IMR-90 (cell line): ENCODE results near the gene PCCA. TPM values are rescaled to one million over a fixed set of nuclear protein-coding genes. Genes with fewer than 3 reads are reported as not detected.

Experiments used
- ATAC-seq: fragments of 200-7000 bp; cut with Tn5 transposase; 2 replicates; pipeline ENCODE4 v1.9.1; 2020; ENCODE audit warnings: low read depth, mild to moderate bottlenecking, moderate library complexity
- BruUV-seq: library from RNA; stranded (reverse); fragments of 400-500 nt; replicated peaks from 2 replicates; lab custom pipeline; 2021; lab: Mats Ljungman, UMichigan
- CTCF ChIA-PET: fragments of 300-600 bp; formaldehyde crosslinking; extraction: SDS; loops from one replicate; lab custom pipeline; 2021; ENCODE audit warnings: antibody characterized with exemption; lab: Yijun Ruan, JAX
- POLR2A ChIA-PET: fragments of 300-600 bp; sonication (Branson Sonifier 250); formaldehyde crosslinking; loops from one replicate; lab custom pipeline; 2022; ENCODE audit warnings: antibody characterized with exemption; ENCODE audit not compliant: unreplicated experiment; lab: Charles Lee
- DNase-seq: peaks from one replicate; pipeline ENCODE4 v3.0.0; 2013
- H2AFZ ChIP-seq: replicated peaks from 2 replicates; pipeline ENCODE3; 2013; ENCODE audit warnings: low read length, mild to moderate bottlenecking; ENCODE audit not compliant: poor library complexity
- H2AK5ac ChIP-seq: 2 replicates; pipeline ENCODE4 v1.6.1; 2013; ENCODE audit warnings: low read depth, low read length, inconsistent platforms
- H2AK9ac ChIP-seq: replicated peaks from 2 replicates; pipeline ENCODE3; 2013; ENCODE audit warnings: mild to moderate bottlenecking, low read depth, low read length, moderate library complexity; ENCODE audit not compliant: poor library complexity
- H2BK120ac ChIP-seq: 2 replicates; pipeline ENCODE4 v1.6.1; 2013; ENCODE audit warnings: low read depth, low read length, inconsistent platforms
- H2BK15ac ChIP-seq: 3 replicates; pipeline ENCODE4 v1.6.1; 2013; ENCODE audit warnings: low read depth, low read length, inconsistent platforms
- H2BK20ac ChIP-seq: 2 replicates; pipeline ENCODE4 v1.6.1; 2013; ENCODE audit warnings: low read depth, mild to moderate bottlenecking, inconsistent platforms, low read length, moderate library complexity
- H2BK5ac ChIP-seq: 2 replicates; pipeline ENCODE4 v1.6.1; 2013; ENCODE audit warnings: mild to moderate bottlenecking, low read depth, low read length, inconsistent platforms; ENCODE audit not compliant: poor library complexity, severe bottlenecking
- H3K14ac ChIP-seq: replicated peaks from 2 replicates; pipeline ENCODE4 v1.6.1; 2013; ENCODE audit warnings: low read depth, low read length, inconsistent platforms
- H3K18ac ChIP-seq: 2 replicates; pipeline ENCODE4 v1.6.1; 2013; ENCODE audit warnings: low read depth, low read length, control low read depth
- H3K23ac ChIP-seq: 2 replicates; pipeline ENCODE4 v1.6.1; 2013; ENCODE audit warnings: low read depth, low read length, inconsistent platforms
- H3K27ac ChIP-seq: 2 replicates; pipeline ENCODE4 v1.5.1; 2013; ENCODE audit warnings: mild to moderate bottlenecking, control low read depth, low read length; ENCODE audit not compliant: insufficient read depth
- H3K27me3 ChIP-seq: 2 replicates; pipeline ENCODE4 v1.6.1; 2013; ENCODE audit warnings: low read length; ENCODE audit not compliant: control insufficient read depth, insufficient read depth
- H3K36me3 ChIP-seq: 2 replicates; pipeline ENCODE4 v1.6.1; 2013; ENCODE audit warnings: low read length, mixed read lengths; ENCODE audit not compliant: control insufficient read depth, insufficient read depth
- H3K4ac ChIP-seq: 2 replicates; pipeline ENCODE4 v1.6.1; 2013; ENCODE audit warnings: low read depth, low read length, inconsistent platforms
- H3K4me1 ChIP-seq: 2 replicates; pipeline ENCODE4 v1.6.1; 2013; ENCODE audit warnings: low read length, mixed read lengths; ENCODE audit not compliant: control insufficient read depth, insufficient read depth
- H3K4me2 ChIP-seq: 2 replicates; pipeline ENCODE4 v1.6.1; 2013; ENCODE audit warnings: low read depth, mild to moderate bottlenecking, control low read depth, low read length, moderate library complexity
- H3K4me3 ChIP-seq: 2 replicates; pipeline ENCODE4 v1.5.1; 2013; ENCODE audit warnings: low read depth, mild to moderate bottlenecking, control low read depth, low read length, moderate library complexity; ENCODE audit not compliant: insufficient read depth
- H3K56ac ChIP-seq: 2 replicates; pipeline ENCODE4 v1.6.1; 2013; ENCODE audit warnings: low read length, inconsistent platforms; ENCODE audit not compliant: insufficient read depth; ENCODE audit errors: extremely low read depth
- H3K79me1 ChIP-seq, 2 experiments: 2 replicates each; pipeline ENCODE4 v1.6.1; 2013; ENCODE audit warnings: low read length in 2 of 2, inconsistent platforms in 1 of 2, low read depth in 1 of 2
- H3K9ac ChIP-seq: 2 replicates; pipeline ENCODE4 v1.6.1; 2013; ENCODE audit warnings: low read depth, low read length, control low read depth
- H3K9me1 ChIP-seq: 2 replicates; pipeline ENCODE4 v1.6.1; 2013; ENCODE audit warnings: low read length, inconsistent platforms; ENCODE audit not compliant: insufficient read depth
- H3K9me3 ChIP-seq: 2 replicates; pipeline ENCODE4 v1.6.1; 2013; ENCODE audit warnings: low read length; ENCODE audit not compliant: control insufficient read depth, insufficient read depth
- H4K20me1 ChIP-seq: 2 replicates; pipeline ENCODE4 v1.6.1; 2013; ENCODE audit warnings: low read length, inconsistent platforms; ENCODE audit not compliant: insufficient read depth
- H4K5ac ChIP-seq: 2 replicates; pipeline ENCODE4 v1.6.1; 2013; ENCODE audit warnings: mild to moderate bottlenecking, low read depth, low read length, control low read depth
- H4K8ac ChIP-seq, 2 experiments: 2 replicates each; pipeline ENCODE4 v1.6.1; 2013; ENCODE audit warnings: low read depth in 2 of 2, low read length in 2 of 2, control low read depth in 1 of 2, inconsistent platforms in 1 of 2
- H4K91ac ChIP-seq: 2 replicates; pipeline ENCODE4 v1.6.1; 2013; ENCODE audit warnings: low read depth, low read length, inconsistent platforms; ENCODE audit not compliant: insufficient read depth
- BHLHE40 ChIP-seq: fragments of 150-350 bp; IDR thresholded peaks from 2 replicates; pipeline ENCODE4 v1.6.1; 2016; ENCODE audit warnings: mild to moderate bottlenecking, low read depth, low read length
- CHD1 ChIP-seq: IDR thresholded peaks from 2 replicates; pipeline ENCODE4 v1.6.1; 2012; ENCODE audit warnings: low read depth, low read length, improper control_type of control experiment
- ELK1 ChIP-seq: fragments of 150-350 bp; IDR thresholded peaks from 2 replicates; pipeline ENCODE4 v1.6.1; 2016; ENCODE audit warnings: low read depth, mild to moderate bottlenecking, low read length, moderate library complexity, borderline replicate concordance
- MAZ ChIP-seq: IDR thresholded peaks from 2 replicates; pipeline ENCODE4 v1.6.1; 2012; ENCODE audit warnings: low read depth, mild to moderate bottlenecking, low read length, improper control_type of control experiment, moderate library complexity, borderline replicate concordance
- MXI1 ChIP-seq: IDR thresholded peaks from 2 replicates; pipeline ENCODE4 v1.6.1; 2012; ENCODE audit warnings: low read depth, mild to moderate bottlenecking, low read length, moderate library complexity, borderline replicate concordance
- NFE2L2 ChIP-seq: fragments of 150-350 bp; IDR thresholded peaks from 2 replicates; pipeline ENCODE4 v1.6.1; 2016; ENCODE audit warnings: low read depth, mild to moderate bottlenecking, low read length
- RCOR1 ChIP-seq: IDR thresholded peaks from 2 replicates; pipeline ENCODE4 v1.6.1; 2012; ENCODE audit warnings: mild to moderate bottlenecking, low read length, improper control_type of control experiment; ENCODE audit not compliant: insufficient replicate concordance
- RFX5 ChIP-seq: IDR thresholded peaks from 2 replicates; pipeline ENCODE4 v1.8.0; 2012; ENCODE audit warnings: low read depth, mild to moderate bottlenecking, low read length, moderate library complexity
- USF2 ChIP-seq: fragments of 150-350 bp; IDR thresholded peaks from 2 replicates; pipeline ENCODE4 v1.6.1; 2017; ENCODE audit warnings: mild to moderate bottlenecking, antibody characterized with exemption, low read length, low read depth
- dilution Hi-C: fragments of 300-500 bp; cut with HindIII; formaldehyde crosslinking; loops from one replicate; pipeline ENCODE4 v1.14.3; 2018; ENCODE audit warnings: low sequenced_read_pairs; ENCODE audit not compliant: unreplicated experiment
- in situ Hi-C: fragments of 300-500 bp; cut with MboI; formaldehyde crosslinking; loops from 3 replicates; pipeline ENCODE4 v1.14.3; 2019; ENCODE audit warnings: low sequenced_read_pairs, inconsistent platforms, mixed read lengths
- intact Hi-C: fragments of 100-400 bp; cut with micrococcal nuclease; formaldehyde crosslinking; loops from 2 replicates; pipeline ENCODE4 v1.10.0; 2022
- polyA plus RNA-seq, 3 experiments: library from polyadenylated mRNA; depleted of rRNA; stranded (reverse); fragments of >200 nt; gene quantifications; 2 replicates each; pipeline ENCODE4 v1.2.3, GENCODE V29; 2012; ENCODE audit warnings: low replicate concordance in 1 of 3
- total RNA-seq: library from RNA; depleted of rRNA; stranded (reverse); fragments of >200 nt; gene quantifications from 2 replicates; pipeline ENCODE4 v1.2.3, GENCODE V29; 2012

Gene PCCA
- total and polyA plus RNA-seq, 2 of the 4 experiments (the other 2 are of a cell fraction) = 7.6 to 24.0 TPM

- dilution Hi-C loops (no loop called here), intact Hi-C loops (no loop called here), in situ Hi-C loops (no loop called here)
- no peak overlapping the region for H2BK5ac ChIP-seq
- TF ChIP-seq RFX5 (no peak), NFE2L2 (no peak), MAZ (no peak), ELK1 (no peak), CHD1 (no peak), USF2 (no peak), BHLHE40 (no peak), MXI1 (no peak), RCOR1 (no peak)
- H3K14ac ChIP-seq = no peak overlapping the region
- H3K4me3 ChIP-seq = no peak overlapping the region
- H3K9me3 ChIP-seq = peaks cover 8% of the 10 kb centered on the region
- H4K91ac ChIP-seq = no peak overlapping the region
- H3K36me3 ChIP-seq = peaks cover 5% of the 10 kb centered on the region; the same call in 1 of the 2 replicates
- no peak overlapping the region for H3K9ac ChIP-seq
- H4K20me1 ChIP-seq = no peaks in the 10 kb centered on the region
- H2AFZ ChIP-seq = no peak overlapping the region
- no peaks in the 10 kb centered on the region for H3K27me3 ChIP-seq
- no peak overlapping the region for H2BK15ac ChIP-seq
- H3K18ac ChIP-seq = no peak overlapping the region
- H3K4ac ChIP-seq = no peak overlapping the region
- DNase-seq (no peak), ATAC-seq (no peak)
- POLR2A ChIA-PET = interaction anchor here (0.6 kb wide), 1 partner anchor 9 kb away, joined by 16 read pairs; no protein-coding TSS in a partner anchor
- no peak overlapping the region for H2BK120ac ChIP-seq
- H3K23ac ChIP-seq = no peak overlapping the region
- no peak overlapping the region for H4K5ac ChIP-seq
- no peak overlapping the region for H4K8ac ChIP-seq
- peaks cover 0 to 7% of the 10 kb centered on the region in 2 experiments; a peak in 1 of 4 replicates for H3K79me1 ChIP-seq
- H3K27ac ChIP-seq = no peak overlapping the region
- peaks cover 7% of the 10 kb centered on the region; the same call in 1 of the 2 replicates for H3K9me1 ChIP-seq
- no peak overlapping the region for H3K56ac ChIP-seq
- no peak overlapping the region for H2AK5ac ChIP-seq
- CTCF ChIA-PET = no interaction called here
- no peak overlapping the region for H2BK20ac ChIP-seq
- H2AK9ac ChIP-seq = no peak overlapping the region
- no TSS peak for BruUV-seq
- H3K4me2 ChIP-seq = no peak overlapping the region
- peaks cover 8% of the 10 kb centered on the region for H3K4me1 ChIP-seq
Observed at GRCh38 chr13:100378533-100378932, 289.6 kb downstream of the PCCA start.
